ENCODE results near the gene TBX19. TPM values are rescaled to one million over a fixed set of nuclear protein-coding genes. Genes with fewer than 3 reads are reported as not detected.
A peak's percentile ranks its signal among the peaks of the same experiment; 100 is the strongest.

TBX19 gene
- total RNA-seq, 2 experiments from 2014 or later = 0.22 to 0.74 TPM

GRCh38 chr1:168341483-168341975 lies 60.9 kb downstream of the TBX19 start:
- BruUV-seq (replicated peaks) = no TSS peak
- ChIA-PET POLR2A (no interaction called here), CTCF (ENCODE audit: unreplicated experiment) (interaction anchor here (0.6 kb wide), 1 partner anchor 1181 kb away, joined by 3 read pairs; no protein-coding TSS in a partner anchor)
- intact Hi-C loops (cut with micrococcal nuclease; ENCODE audit: unreplicated experiment) = loop anchor here (5.0 to 10.0 kb wide), 3 partner anchors 93 to 1003 kb away; no protein-coding TSS in a partner anchor
- TF ChIP-seq EZH2phosphoT487 (IDR thresholded peaks at IDR 0.05; ENCODE audit: borderline replicate concordance, low read depth, low read length) (no peak), CTCF (conservative IDR thresholded peaks at IDR 0.05; ENCODE audit: low read length) (no peak)
- no peak overlapping the region for H3K27ac ChIP-seq (ENCODE audit: low read depth, low read length, poor library complexity, severe bottlenecking)
- H3K9me2 ChIP-seq (ENCODE audit: insufficient read depth, low read length) = no peaks in the 10 kb centered on the region
- H3K4me3 ChIP-seq (ENCODE audit: low read depth, low read length, poor library complexity, severe bottlenecking) = no peak overlapping the region
- H2AFZ ChIP-seq (ENCODE audit: low read length) = no peak overlapping the region
- no peak overlapping the region for H3K4me2 ChIP-seq (ENCODE audit: low read length)
- H4K20me1 ChIP-seq (ENCODE audit: insufficient read depth, low read length) = no peaks in the 10 kb centered on the region
- DNase-seq (ENCODE audit: low spot score) = no peak
- H3K79me2 ChIP-seq (ENCODE audit: insufficient read depth, low read depth, low read length) = no peaks in the 10 kb centered on the region
- no peaks in the 10 kb centered on the region for H3K36me3 ChIP-seq (ENCODE audit: insufficient read depth, low read length)
- no peaks in the 10 kb centered on the region for H3K9me3 ChIP-seq (ENCODE audit: low read length)
- no peaks in the 10 kb centered on the region for H3K4me1 ChIP-seq (ENCODE audit: insufficient read depth, low read length, poor library complexity, severe bottlenecking)

DNA sequence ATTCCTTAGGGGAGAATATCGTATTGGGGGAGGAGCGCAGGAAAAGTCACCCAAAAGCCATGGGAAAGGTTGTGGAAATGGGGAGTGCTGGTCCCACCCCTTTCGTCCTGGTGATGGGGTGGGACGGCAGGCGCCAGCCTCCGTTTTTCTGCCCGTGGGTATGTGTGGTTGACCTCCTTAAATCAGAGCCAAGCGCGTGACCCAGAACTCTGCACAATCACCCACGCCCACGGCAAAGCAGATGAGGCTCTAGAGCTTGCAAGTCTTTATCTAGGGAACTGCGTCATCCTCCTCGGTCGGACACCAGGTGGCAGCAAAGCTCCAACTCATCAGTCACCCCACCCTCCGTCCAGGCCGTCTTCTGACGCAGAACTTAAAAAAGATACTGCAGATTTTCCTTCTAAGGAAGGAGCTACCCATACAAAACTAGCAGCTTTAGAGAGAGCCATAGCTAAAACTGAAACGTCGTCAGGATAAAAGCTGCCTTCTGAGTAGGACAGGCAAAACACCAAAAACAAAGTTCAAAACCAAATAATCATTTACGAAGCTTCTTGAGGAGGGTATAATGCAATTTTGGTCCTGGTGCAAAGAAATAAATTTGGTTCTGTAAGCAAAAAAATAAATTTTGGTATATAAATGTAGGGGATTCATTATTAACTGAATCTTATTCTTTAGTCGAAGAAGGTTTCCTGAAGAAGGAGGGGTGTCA lies 62.0 kb downstream of the TBX19 start:
- ChIA-PET CTCF (ENCODE audit: unreplicated experiment) (interaction anchor here (1.1 kb wide), 1 partner anchor 14 kb away, joined by 5 read pairs; no protein-coding TSS in a partner anchor), POLR2A (interaction anchor here (0.7 to 1.3 kb wide), 3 partner anchors 9 to 1162 kb away, joined by 3 read pairs; no protein-coding TSS in a partner anchor)
- Histone ChIP-seq H4K20me1 (ENCODE audit: insufficient read depth, low read length) (no peaks in the 10 kb centered on the region), H2AFZ (ENCODE audit: low read length) (peak overlapping the region; percentile 4; the same call in 1 of the 2 replicates), H3K4me1 (ENCODE audit: insufficient read depth, low read length, poor library complexity, severe bottlenecking) (no peaks in the 10 kb centered on the region), H3K9me2 (ENCODE audit: insufficient read depth, low read length) (no peaks in the 10 kb centered on the region), H3K4me3 (ENCODE audit: low read depth, low read length, poor library complexity, severe bottlenecking) (no peak overlapping the region), H3K79me2 (ENCODE audit: insufficient read depth, low read depth, low read length) (no peaks in the 10 kb centered on the region), H3K27ac (ENCODE audit: low read depth, low read length, poor library complexity, severe bottlenecking) (no peak overlapping the region), H3K36me3 (ENCODE audit: insufficient read depth, low read length) (no peaks in the 10 kb centered on the region), H3K9me3 (ENCODE audit: low read length) (no peaks in the 10 kb centered on the region), H3K4me2 (ENCODE audit: low read length) (no peak overlapping the region)
- TF ChIP-seq CTCF (conservative IDR thresholded peaks at IDR 0.05; ENCODE audit: low read length) (peak; percentile 72), EZH2phosphoT487 (IDR thresholded peaks at IDR 0.05; ENCODE audit: borderline replicate concordance, low read depth, low read length) (no peak)
- DNase-seq (ENCODE audit: low spot score) = peak; percentile 72
- intact Hi-C loops (cut with micrococcal nuclease; ENCODE audit: unreplicated experiment) = loop anchor here (5.0 to 10.0 kb wide), 3 partner anchors 92 to 1002 kb away; no protein-coding TSS in a partner anchor
- BruUV-seq (replicated peaks) = no TSS peak

- TF ChIP-seq CTCF (conservative IDR thresholded peaks at IDR 0.05; ENCODE audit: low read length) = 0 out of 2 replicates have a peak, but pooled peaks have one; percentile 42
- no peak for TF ChIP-seq EZH2phosphoT487 (IDR thresholded peaks at IDR 0.05; ENCODE audit: borderline replicate concordance, low read depth, low read length)
- H3K4me1 ChIP-seq (ENCODE audit: insufficient read depth, low read length, poor library complexity, severe bottlenecking) = no peaks in the 10 kb centered on the region
- no TSS peak for BruUV-seq (replicated peaks)
- no peaks in the 10 kb centered on the region for H4K20me1 ChIP-seq (ENCODE audit: insufficient read depth, low read length)
- no peak overlapping the region for H3K27ac ChIP-seq (ENCODE audit: low read depth, low read length, poor library complexity, severe bottlenecking)
- H3K4me2 ChIP-seq (ENCODE audit: low read length) = no peak overlapping the region
- POLR2A ChIA-PET = interaction anchor here (0.5 kb wide), 1 partner anchor 1001 kb away, joined by 3 read pairs; no protein-coding TSS in a partner anchor
- no peak overlapping the region for H2AFZ ChIP-seq (ENCODE audit: low read length)
- no peaks in the 10 kb centered on the region for H3K9me3 ChIP-seq (ENCODE audit: low read length)
- H3K36me3 ChIP-seq (ENCODE audit: insufficient read depth, low read length) = no peaks in the 10 kb centered on the region
- no peaks in the 10 kb centered on the region for H3K9me2 ChIP-seq (ENCODE audit: insufficient read depth, low read length)
- no peak overlapping the region for H3K4me3 ChIP-seq (ENCODE audit: low read depth, low read length, poor library complexity, severe bottlenecking)
- intact Hi-C loops (cut with micrococcal nuclease; ENCODE audit: unreplicated experiment) = loop anchor here (5.0 to 10.0 kb wide), 3 partner anchors 91 to 1001 kb away; no protein-coding TSS in a partner anchor
- H3K79me2 ChIP-seq (ENCODE audit: insufficient read depth, low read depth, low read length) = no peaks in the 10 kb centered on the region
- CTCF ChIA-PET (ENCODE audit: unreplicated experiment) = no interaction called here
- peak; percentile 2 for DNase-seq (ENCODE audit: low spot score)
Measured at GRCh38 chr1:168343566-168343965, 62.9 kb downstream of the TBX19 start.
